Natural killer cell (primary cell): Measurements from ENCODE around the gene CHST2. TPM values are rescaled to one million over a fixed set of nuclear protein-coding genes. Genes with fewer than 3 reads are reported as not detected.
"Not testable (repeated sequence)": the region's sequence is repeated elsewhere in the genome, so short reads cannot be mapped to it uniquely, and the experiment has no call there.

ENCODE experiments used
- ATAC-seq, 3 donors: fragments of 150-1000 bp in 2 of 3; fragments of 200-7000 bp in 1 of 3; cut with Tn5 transposase; 1 replicate in 1 of 3; 2 replicates in 2 of 3; pipeline ENCODE4 v1.10.0; 2021; ENCODE audit warnings: mild to moderate bottlenecking in 2 of 3, moderate library complexity in 2 of 3
- DNase-seq, 2 donors: peaks; one replicate each; pipeline versions ENCODE4 v3.0.0 to v3.0.0-alpha.2; 2013 to 2021; ENCODE audit warnings: mixed read lengths in 1 of 2
- H3K27ac ChIP-seq: one replicate; pipeline ENCODE4 v1.5.1; 2013; ENCODE audit warnings: mild to moderate bottlenecking, low read length
- H3K27me3 ChIP-seq: one replicate; pipeline ENCODE4 v1.6.1; 2013; ENCODE audit warnings: low read length; ENCODE audit not compliant: control insufficient read depth, insufficient read depth
- H3K36me3 ChIP-seq: one replicate; pipeline ENCODE4 v1.6.1; 2013; ENCODE audit warnings: low read length; ENCODE audit not compliant: control insufficient read depth, insufficient read depth
- H3K4me1 ChIP-seq: one replicate; pipeline ENCODE4 v1.6.1; 2013; ENCODE audit warnings: low read length; ENCODE audit not compliant: control insufficient read depth, insufficient read depth
- H3K4me3 ChIP-seq: one replicate; pipeline ENCODE4 v1.5.1; 2013; ENCODE audit warnings: low read length
- H3K9me3 ChIP-seq: one replicate; pipeline ENCODE4 v1.6.1; 2013; ENCODE audit warnings: low read length; ENCODE audit not compliant: control insufficient read depth, insufficient read depth
- H3K27ac Mint-ChIP-seq, 2 donors: one replicate each; pipeline ENCODE4 v1.8.0; 2022; ENCODE audit warnings: mild to moderate bottlenecking in 2 of 2, mixed read lengths in 2 of 2, moderate library complexity in 1 of 2
- H3K27me3 Mint-ChIP-seq, 2 donors: one replicate each; pipeline ENCODE4 v1.8.0; 2022; ENCODE audit warnings: low read depth in 2 of 2, mixed read lengths in 2 of 2
- H3K36me3 Mint-ChIP-seq: one replicate; pipeline ENCODE4 v1.8.0; 2022; ENCODE audit warnings: mixed read lengths
- H3K4me1 Mint-ChIP-seq, 2 donors: one replicate each; pipeline ENCODE4 v1.8.0; 2022; ENCODE audit warnings: mixed read lengths in 2 of 2
- H3K4me3 Mint-ChIP-seq: one replicate; pipeline ENCODE4 v1.8.0; 2022; ENCODE audit warnings: mild to moderate bottlenecking, moderate library complexity, mixed read lengths
- H3K9me3 Mint-ChIP-seq, 2 donors: one replicate each; pipeline ENCODE4 v1.8.0; 2022; ENCODE audit warnings: mixed read lengths in 2 of 2
- WGBS: methylation state at CpG from one replicate; pipeline ENCODE4 v1.1.7; 2013; ENCODE audit warnings: missing lambda C conversion rate; ENCODE audit not compliant: insufficient coverage; 5-methylcytosine and 5-hydroxymethylcytosine counted together
- intact Hi-C: fragments of 100-400 bp; cut with micrococcal nuclease; formaldehyde crosslinking; loops from one replicate; pipeline ENCODE4 v1.14.2; 2022
- total RNA-seq, 4 donors: library from RNA; stranded (reverse); fragments of 120-200 nt in 1 of 4; gene quantifications; one replicate each; pipeline versions ENCODE4 v1.2.3 to v1.2.4, GENCODE V29; 2013 to 2022
- TF ChIP-seq, protein P1 (sequence below): fragments of 200-600 bp; IDR thresholded peaks from one replicate; pipeline ENCODE4 v1.8.0; 2022; ENCODE audit warnings: antibody characterized with exemption

CHST2 gene, protein sequence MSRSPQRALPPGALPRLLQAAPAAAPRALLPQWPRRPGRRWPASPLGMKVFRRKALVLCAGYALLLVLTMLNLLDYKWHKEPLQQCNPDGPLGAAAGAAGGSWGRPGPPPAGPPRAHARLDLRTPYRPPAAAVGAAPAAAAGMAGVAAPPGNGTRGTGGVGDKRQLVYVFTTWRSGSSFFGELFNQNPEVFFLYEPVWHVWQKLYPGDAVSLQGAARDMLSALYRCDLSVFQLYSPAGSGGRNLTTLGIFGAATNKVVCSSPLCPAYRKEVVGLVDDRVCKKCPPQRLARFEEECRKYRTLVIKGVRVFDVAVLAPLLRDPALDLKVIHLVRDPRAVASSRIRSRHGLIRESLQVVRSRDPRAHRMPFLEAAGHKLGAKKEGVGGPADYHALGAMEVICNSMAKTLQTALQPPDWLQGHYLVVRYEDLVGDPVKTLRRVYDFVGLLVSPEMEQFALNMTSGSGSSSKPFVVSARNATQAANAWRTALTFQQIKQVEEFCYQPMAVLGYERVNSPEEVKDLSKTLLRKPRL
- total RNA-seq, result 100 to 1,000 TPM in 1 of 3 donors, 10 to 100 TPM in 2; 74.6 to 113 (median 95.4) TPM
- total RNA-seq (2013), result 63.1 TPM

DNA sequence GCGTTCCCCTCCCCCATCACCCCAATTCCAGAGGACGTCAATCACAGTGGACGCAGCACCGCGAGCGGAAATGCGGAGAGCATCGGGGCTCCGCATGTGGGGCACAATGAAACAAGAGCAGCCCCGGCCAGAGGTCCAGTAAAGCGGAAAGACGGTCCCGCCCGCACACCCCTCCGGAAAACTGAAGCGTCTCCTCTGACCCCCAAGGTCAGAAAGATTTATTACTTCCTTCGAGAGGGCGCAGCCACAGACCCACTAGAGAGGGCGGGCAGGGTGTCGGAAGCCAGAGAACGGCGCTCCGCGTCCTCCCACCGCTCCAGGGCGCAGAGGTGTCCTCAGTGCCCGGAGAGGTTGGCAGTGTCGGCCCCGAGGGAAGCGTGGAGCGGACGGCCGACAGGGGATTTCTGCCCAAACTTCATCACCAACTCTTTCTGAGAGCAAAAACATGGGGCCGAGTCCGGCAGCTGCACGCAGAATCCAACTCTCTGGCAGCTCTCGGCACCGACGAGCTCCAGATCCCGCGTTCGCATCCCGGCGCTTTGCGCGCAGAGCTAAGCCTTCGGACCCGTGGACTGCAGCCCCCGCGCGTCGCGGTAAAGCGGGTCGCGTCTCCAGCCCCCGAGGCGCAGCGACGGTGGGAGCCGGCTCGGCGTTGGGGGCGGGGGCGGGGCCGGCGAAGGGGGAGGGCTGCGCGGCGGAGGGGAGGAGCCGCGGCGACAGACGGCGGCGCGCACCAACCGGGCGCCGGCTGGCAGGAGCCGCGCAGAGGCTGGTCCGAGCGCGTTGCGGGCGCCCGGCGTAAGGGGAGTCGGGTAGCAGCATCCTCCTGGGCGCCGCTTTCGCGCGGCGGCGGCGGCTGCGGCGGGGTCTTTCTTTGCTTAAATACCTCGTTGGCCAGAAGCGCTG is at the start of gene CHST2:
Gene CHST2, plus strand, starts transcription at position 763 of the 906 bp plus-strand sequence. CDS start 1,046 bp downstream, outside the sequence.
- peak within 1 kb of the TSS; percentile 93 for H3K4me3 Mint-ChIP-seq
- peaks cover 36 to 44% of the 10 kb centered on the region in 2 donors for H3K4me1 Mint-ChIP-seq
- no peaks in the 10 kb centered on the region for H3K9me3 Mint-ChIP-seq
- H3K36me3 Mint-ChIP-seq, result no peaks in the 10 kb centered on the region
- no peaks in the 10 kb centered on the region for H3K27me3 Mint-ChIP-seq
- Histone ChIP-seq H3K27ac (peak within 1 kb of the TSS; percentile 82), H3K27me3 (no peaks in the 10 kb centered on the region), H3K9me3 (peaks cover 3% of the 10 kb centered on the region), H3K4me3 (peak within 1 kb of the TSS; percentile 94), H3K4me1 (peaks cover 31% of the 10 kb centered on the region), H3K36me3 (peaks cover 12% of the 10 kb centered on the region)
- peak; percentile 75 to 82 for DNase-seq
- intact Hi-C loops, result no loop called here
- ATAC-seq, result peak; percentile 74 to 88 (median 80)
- peak within 1 kb of the TSS; percentile 89 to 91 for H3K27ac Mint-ChIP-seq
- TF ChIP-seq, protein P1, sequence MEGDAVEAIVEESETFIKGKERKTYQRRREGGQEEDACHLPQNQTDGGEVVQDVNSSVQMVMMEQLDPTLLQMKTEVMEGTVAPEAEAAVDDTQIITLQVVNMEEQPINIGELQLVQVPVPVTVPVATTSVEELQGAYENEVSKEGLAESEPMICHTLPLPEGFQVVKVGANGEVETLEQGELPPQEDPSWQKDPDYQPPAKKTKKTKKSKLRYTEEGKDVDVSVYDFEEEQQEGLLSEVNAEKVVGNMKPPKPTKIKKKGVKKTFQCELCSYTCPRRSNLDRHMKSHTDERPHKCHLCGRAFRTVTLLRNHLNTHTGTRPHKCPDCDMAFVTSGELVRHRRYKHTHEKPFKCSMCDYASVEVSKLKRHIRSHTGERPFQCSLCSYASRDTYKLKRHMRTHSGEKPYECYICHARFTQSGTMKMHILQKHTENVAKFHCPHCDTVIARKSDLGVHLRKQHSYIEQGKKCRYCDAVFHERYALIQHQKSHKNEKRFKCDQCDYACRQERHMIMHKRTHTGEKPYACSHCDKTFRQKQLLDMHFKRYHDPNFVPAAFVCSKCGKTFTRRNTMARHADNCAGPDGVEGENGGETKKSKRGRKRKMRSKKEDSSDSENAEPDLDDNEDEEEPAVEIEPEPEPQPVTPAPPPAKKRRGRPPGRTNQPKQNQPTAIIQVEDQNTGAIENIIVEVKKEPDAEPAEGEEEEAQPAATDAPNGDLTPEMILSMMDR, result no peak
- under 1% methylated on average over 102 of the region's 102 CpGs for WGBS

DNA sequence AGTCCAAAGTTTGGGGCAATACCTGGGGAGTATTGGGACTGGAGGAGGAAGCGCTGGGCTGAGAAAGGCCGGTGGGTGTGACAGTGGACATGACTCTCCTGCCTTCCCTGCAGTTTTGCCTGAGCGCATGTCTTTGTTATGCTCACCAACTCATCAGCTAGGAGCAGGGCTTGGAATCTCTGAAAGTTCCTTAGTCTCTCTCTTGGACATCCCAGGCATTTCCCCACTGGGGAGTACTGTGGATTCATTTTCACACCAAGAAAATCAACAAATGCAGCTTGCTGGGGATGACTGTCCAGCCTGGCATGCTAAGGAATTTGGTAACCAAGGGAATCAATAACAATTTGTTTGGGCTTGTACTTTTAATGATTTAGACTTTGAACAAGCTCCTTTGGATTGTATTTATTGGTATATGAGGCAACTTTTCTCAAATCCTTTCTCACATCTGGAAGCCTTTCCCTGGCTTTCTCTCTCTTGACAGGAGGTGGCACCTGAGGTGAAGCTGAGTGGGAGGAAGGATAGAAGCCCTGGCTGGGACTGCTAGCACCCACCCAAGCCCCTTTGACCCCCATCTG is 48.5 kb upstream of the CHST2 start:
- no peaks in the 10 kb centered on the region for H3K36me3 Mint-ChIP-seq
- Histone ChIP-seq H3K27me3 (no peaks in the 10 kb centered on the region), H3K4me3 (no peak overlapping the region), H3K36me3 (no peaks in the 10 kb centered on the region), H3K27ac (no peak overlapping the region), H3K9me3 (no peaks in the 10 kb centered on the region), H3K4me1 (no peaks in the 10 kb centered on the region)
- intact Hi-C loops, result no loop called here
- no peaks in the 10 kb centered on the region for H3K4me1 Mint-ChIP-seq
- H3K4me3 Mint-ChIP-seq, result no peak overlapping the region
- ATAC-seq (no peak), DNase-seq (no peak)
- WGBS, result 97% methylated on average over 3 of the region's 3 CpGs
- TF ChIP-seq, protein P1, result no peak
- H3K27me3 Mint-ChIP-seq, result no peaks in the 10 kb centered on the region
- H3K9me3 Mint-ChIP-seq, result no peaks in the 10 kb centered on the region
- no peak overlapping the region for H3K27ac Mint-ChIP-seq

DNA sequence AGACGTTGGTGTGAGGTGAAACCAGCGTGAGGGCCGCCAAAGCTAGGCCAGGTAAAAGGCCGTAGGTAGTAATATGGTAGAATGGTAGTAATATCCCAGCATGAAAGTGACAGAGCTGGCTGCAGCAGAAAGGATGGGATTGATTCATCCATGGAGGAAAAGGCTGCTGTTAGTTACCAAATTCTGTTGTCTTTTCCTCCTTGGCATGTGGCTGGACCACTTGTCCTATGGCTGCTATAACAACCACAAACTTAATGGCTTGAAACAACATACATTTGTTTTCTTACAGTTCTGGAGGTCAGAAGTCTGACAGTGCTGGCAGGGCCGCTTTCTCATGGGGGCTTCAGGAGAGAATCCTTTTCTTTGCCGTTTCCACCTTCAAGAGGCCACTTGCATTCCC is 47.8 kb upstream of the CHST2 start:
- no peaks in the 10 kb centered on the region for H3K36me3 ChIP-seq
- no peak overlapping the region for H3K27ac ChIP-seq
- H3K4me3 Mint-ChIP-seq, result no peak overlapping the region
- H3K27ac Mint-ChIP-seq, result no peak overlapping the region
- no peaks in the 10 kb centered on the region for H3K27me3 ChIP-seq
- 91% methylated on average over 6 of the region's 6 CpGs for WGBS
- H3K9me3 Mint-ChIP-seq, result no peaks in the 10 kb centered on the region
- H3K27me3 Mint-ChIP-seq, result no peaks in the 10 kb centered on the region
- no peaks in the 10 kb centered on the region for H3K36me3 Mint-ChIP-seq
- no peak overlapping the region for H3K4me3 ChIP-seq
- H3K4me1 Mint-ChIP-seq, result no peaks in the 10 kb centered on the region
- no peak for DNase-seq
- H3K4me1 ChIP-seq, result no peaks in the 10 kb centered on the region
- H3K9me3 ChIP-seq, result no peaks in the 10 kb centered on the region
- TF ChIP-seq, protein P1, result no peak
- no peak for ATAC-seq
- intact Hi-C loops, result no loop called here

DNA sequence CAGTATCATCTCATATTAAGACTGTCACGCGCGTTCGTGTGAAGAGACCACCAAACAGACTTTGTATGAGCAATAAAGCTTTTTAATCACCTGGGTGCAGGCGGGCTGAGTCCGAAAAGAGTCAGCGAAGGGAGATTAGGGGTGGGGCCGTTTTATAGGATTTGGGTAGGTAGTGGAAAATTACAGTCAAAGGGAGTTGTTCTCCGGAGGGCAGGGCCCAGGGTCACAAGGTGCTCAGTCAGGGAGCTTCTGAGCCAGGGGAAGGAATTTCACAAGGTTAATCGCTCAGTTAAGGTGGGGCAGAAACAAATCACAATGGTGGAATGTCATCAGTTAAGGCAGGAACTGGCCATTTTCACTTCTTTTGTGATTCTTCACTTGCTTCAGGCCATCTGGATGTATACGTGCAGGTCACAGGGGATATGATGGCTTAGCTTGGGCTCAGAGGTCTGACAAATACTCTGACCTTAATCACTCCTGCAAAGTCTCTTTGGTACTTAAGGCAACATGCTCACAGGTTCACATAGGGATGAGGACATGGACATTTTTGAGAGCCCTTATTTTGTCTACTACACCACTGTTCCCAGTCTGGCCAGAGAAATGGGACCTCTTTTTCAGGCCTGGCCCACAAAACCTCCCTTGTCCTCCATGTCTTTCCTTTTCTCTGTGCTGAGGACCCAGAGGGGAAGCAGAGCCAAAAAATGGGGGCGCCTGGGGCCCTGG is 47.1 kb upstream of the CHST2 start:
- H3K4me1 ChIP-seq, H3K4me3 Mint-ChIP-seq: not testable (repeated sequence)
- WGBS, result 95% methylated on average over 12 of the region's 12 CpGs

DNA sequence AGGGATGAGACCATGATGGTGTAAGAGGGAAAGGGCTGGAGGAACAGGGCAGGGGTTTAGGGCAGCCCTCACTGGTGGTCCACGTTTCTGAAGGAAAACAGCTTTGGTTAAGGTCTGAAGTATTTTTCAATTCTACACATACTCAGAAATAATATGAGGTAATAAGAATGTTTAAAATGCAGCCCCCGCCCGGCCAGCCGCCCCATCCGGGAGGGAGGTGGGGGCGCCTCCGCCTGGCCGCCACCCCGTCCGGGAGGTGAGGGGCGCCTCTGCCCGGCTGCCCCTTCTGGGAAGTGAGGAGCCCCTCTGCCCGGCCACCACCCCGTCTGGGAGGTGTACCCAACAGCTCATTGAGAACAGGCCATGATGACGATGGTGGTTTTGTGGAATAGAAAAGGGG is 46.0 kb upstream of the CHST2 start:
- H3K9me3 Mint-ChIP-seq, DNase-seq, H3K36me3 ChIP-seq, H3K27me3 Mint-ChIP-seq, H3K9me3 ChIP-seq, H3K27ac Mint-ChIP-seq, H3K27me3 ChIP-seq, H3K36me3 Mint-ChIP-seq, H3K4me1 ChIP-seq, intact Hi-C loops, H3K4me3 Mint-ChIP-seq, ATAC-seq, H3K4me1 Mint-ChIP-seq, H3K4me3 ChIP-seq, H3K27ac ChIP-seq: not testable (repeated sequence)
- WGBS, result 86% methylated on average over 11 of the region's 15 CpGs

More for the DNA sequence above, 47.1 kb upstream of the CHST2 start:
- H3K27me3 Mint-ChIP-seq, H3K27me3 ChIP-seq, H3K9me3 Mint-ChIP-seq, H3K36me3 Mint-ChIP-seq, H3K27ac ChIP-seq, H3K4me3 ChIP-seq, H3K36me3 ChIP-seq, ATAC-seq, intact Hi-C loops, H3K4me1 Mint-ChIP-seq, H3K27ac Mint-ChIP-seq, DNase-seq, H3K9me3 ChIP-seq: not testable (repeated sequence)
